B cell (primary cell): Measurements from ENCODE around the gene BRMS1L.

ENCODE experiments used
- EZH2 ChIP-seq: IDR thresholded peaks from 2 replicates; pipeline ENCODE4 v1.6.1; 2012; ENCODE audit warnings: borderline replicate concordance, low read depth, mild to moderate bottlenecking, moderate library complexity, low read length; ENCODE audit not compliant: insufficient read depth, poor library complexity, severe bottlenecking
- TF ChIP-seq, protein P1 (sequence below): fragments of 200-600 bp; IDR thresholded peaks from one replicate; pipeline ENCODE4 v1.8.0; 2022; ENCODE audit warnings: antibody characterized with exemption, mild to moderate bottlenecking

DNA sequence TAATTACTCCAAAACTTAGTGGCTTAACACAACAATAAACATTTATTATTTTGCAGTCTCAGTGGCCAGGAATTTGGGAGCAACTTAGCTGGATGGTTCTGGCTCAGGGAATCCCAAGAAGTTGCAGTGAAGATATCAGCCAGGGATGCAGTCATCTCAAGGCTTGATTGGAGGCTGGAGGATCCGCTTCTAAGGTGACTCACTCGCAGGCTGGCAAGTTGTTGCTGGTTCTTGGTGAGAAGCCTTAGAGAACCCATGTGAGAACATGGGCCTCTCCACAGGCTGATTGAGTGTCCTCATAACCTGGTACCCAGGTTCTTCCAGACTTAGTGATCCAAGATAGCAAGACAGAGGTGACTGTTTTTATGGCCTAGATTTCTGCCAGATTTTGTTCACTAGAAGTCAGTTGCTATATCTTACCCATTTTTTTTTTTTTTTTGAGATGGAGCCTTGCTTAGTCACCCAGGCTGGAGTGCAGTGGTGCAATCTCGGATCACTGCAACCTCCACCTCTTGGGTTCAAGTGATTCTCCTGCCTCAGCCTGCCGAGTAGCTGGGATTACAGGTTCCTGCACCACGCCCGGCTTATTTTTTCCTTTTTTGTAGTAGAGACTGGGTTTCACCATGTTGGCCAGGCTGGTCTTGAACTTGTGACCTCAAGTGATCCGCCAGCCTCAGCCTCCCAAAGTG lies 32.5 kb downstream of the BRMS1L start:
- TF ChIP-seq, protein P1, sequence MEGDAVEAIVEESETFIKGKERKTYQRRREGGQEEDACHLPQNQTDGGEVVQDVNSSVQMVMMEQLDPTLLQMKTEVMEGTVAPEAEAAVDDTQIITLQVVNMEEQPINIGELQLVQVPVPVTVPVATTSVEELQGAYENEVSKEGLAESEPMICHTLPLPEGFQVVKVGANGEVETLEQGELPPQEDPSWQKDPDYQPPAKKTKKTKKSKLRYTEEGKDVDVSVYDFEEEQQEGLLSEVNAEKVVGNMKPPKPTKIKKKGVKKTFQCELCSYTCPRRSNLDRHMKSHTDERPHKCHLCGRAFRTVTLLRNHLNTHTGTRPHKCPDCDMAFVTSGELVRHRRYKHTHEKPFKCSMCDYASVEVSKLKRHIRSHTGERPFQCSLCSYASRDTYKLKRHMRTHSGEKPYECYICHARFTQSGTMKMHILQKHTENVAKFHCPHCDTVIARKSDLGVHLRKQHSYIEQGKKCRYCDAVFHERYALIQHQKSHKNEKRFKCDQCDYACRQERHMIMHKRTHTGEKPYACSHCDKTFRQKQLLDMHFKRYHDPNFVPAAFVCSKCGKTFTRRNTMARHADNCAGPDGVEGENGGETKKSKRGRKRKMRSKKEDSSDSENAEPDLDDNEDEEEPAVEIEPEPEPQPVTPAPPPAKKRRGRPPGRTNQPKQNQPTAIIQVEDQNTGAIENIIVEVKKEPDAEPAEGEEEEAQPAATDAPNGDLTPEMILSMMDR, result no peak
- TF ChIP-seq EZH2, result no peak
